ENCODE measurements around the gene GCH1.

Gene GCH1

GRCh38 chr14:54796961-54797360 is 105.7 kb downstream of the GCH1 start:
- no peak for DNase-seq (ENCODE audit: low read depth)
- TF ChIP-seq CTCF (IDR thresholded peaks at IDR 0.05; ENCODE audit: insufficient read depth, low read depth, low read length, missing control alignments) = no peak

GRCh38 chr14:54794796-54795195 is 107.8 kb downstream of the GCH1 start:
- no peak overlapping the region for H3K4me3 ChIP-seq (ENCODE audit: low read depth, low read length)
- no peak for DNase-seq (ENCODE audit: low read depth)
- no peak for TF ChIP-seq CTCF (IDR thresholded peaks at IDR 0.05; ENCODE audit: insufficient read depth, low read depth, low read length, missing control alignments)

More at GRCh38 chr14:54796961-54797360, 105.7 kb downstream of the GCH1 start:
- no peak overlapping the region for H3K4me3 ChIP-seq (ENCODE audit: low read depth, low read length)

GRCh38 chr14:54794159-54794558 is 108.5 kb downstream of the GCH1 start:
- H3K4me3 ChIP-seq (ENCODE audit: low read depth, low read length) = no peak overlapping the region
- DNase-seq (ENCODE audit: low read depth) = peak; percentile 15

GRCh38 chr14:54792288-54792687 is 110.3 kb downstream of the GCH1 start:
- no peak for TF ChIP-seq CTCF (IDR thresholded peaks at IDR 0.05; ENCODE audit: insufficient read depth, low read depth, low read length, missing control alignments)

More at GRCh38 chr14:54794159-54794558, 108.5 kb downstream of the GCH1 start:
- no peak for TF ChIP-seq CTCF (IDR thresholded peaks at IDR 0.05; ENCODE audit: insufficient read depth, low read depth, low read length, missing control alignments)

More at GRCh38 chr14:54792288-54792687, 110.3 kb downstream of the GCH1 start:
- no peak for DNase-seq (ENCODE audit: low read depth)
- H3K4me3 ChIP-seq (ENCODE audit: low read depth, low read length) = no peak overlapping the region
